DND-41 (cell line): ENCODE results near the gene PALD1.

ENCODE experiments used
- CTCF ChIP-seq: IDR thresholded peaks from 2 replicates; pipeline ENCODE4 v1.5.1; 2012; ENCODE audit warnings: borderline replicate concordance, low read length, moderate library complexity, mild to moderate bottlenecking; ENCODE audit not compliant: poor library complexity, severe bottlenecking; ENCODE audit errors: extremely low read depth
- EZH2 ChIP-seq: IDR thresholded peaks from 3 replicates; pipeline ENCODE4 v1.6.1; 2012; ENCODE audit warnings: borderline replicate concordance, low read depth, mild to moderate bottlenecking, moderate library complexity, low read length, inconsistent platforms; ENCODE audit not compliant: severe bottlenecking

- TF ChIP-seq CTCF (no peak), EZH2 (no peak)
Measured at GRCh38 chr10:70575486-70575873, 96.9 kb downstream of the PALD1 start.
